GM19468 (cell line): ENCODE measurements around the gene SPA17.
A peak's percentile ranks its signal among the peaks of the same experiment; 100 is the strongest.

Experiments
- ATAC-seq: cut with Tn5 transposase; IDR thresholded peaks from one replicate; pipeline ENCODE4 v1.9.1; 2021; ENCODE audit warnings: mild to moderate bottlenecking, moderate library complexity, moderate number of reproducible peaks; ENCODE audit not compliant: unreplicated experiment; ENCODE audit errors: extremely low read depth

The SPA17 gene

GRCh38 chr11:124719534-124719933, 45.8 kb downstream of the SPA17 start:
- no peak for ATAC-seq

- ATAC-seq: no peak
These were observed 48.5 kb downstream of the SPA17 start for GRCh38 chr11:124722176-124722575.

DNA sequence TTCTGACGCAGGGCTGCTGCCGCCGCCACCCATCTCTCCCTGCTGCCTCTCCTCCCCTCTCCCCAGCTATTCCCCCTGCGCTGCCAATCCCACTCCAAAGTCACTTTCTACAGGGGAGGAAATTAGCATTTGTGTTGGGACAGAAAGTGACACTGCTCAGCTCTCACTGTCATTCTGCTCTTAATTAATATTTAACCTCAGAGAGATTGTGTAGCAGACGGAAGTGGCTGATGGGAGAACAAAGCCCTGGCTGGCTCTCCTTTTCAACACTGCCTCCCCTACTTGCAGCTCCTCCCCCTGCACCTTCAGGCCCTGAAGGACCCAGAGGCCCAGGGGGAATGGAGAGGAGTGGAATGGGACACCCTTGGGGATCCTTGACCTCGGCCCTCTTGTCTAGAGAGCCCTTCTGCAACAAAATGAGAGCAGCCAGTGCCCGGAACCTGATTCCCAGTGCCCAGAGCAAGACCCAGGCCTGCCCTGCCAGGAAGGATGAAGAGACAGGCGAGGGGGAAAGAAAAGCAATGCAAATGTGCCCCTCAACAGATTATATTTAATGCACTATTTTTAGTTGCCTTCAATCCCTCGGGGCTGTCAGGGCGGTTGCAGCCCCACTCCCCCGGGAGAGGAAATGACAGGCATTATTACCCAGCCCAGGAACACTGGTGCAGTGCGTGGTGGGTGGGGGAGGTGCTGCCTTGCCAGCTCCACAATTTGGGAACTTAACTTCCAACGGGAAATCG, 51.4 kb downstream of the SPA17 start:
- peak; percentile 90 for ATAC-seq

- ATAC-seq: no peak
These were observed 52.0 kb downstream of the SPA17 start for GRCh38 chr11:124725719-124726105.

GRCh38 chr11:124727474-124727873, 53.8 kb downstream of the SPA17 start:
- no peak for ATAC-seq

GRCh38 chr11:124728134-124728533, 54.4 kb downstream of the SPA17 start:
- ATAC-seq: no peak

- no peak for ATAC-seq
These were observed 55.9 kb downstream of the SPA17 start for GRCh38 chr11:124729571-124729970.

DNA sequence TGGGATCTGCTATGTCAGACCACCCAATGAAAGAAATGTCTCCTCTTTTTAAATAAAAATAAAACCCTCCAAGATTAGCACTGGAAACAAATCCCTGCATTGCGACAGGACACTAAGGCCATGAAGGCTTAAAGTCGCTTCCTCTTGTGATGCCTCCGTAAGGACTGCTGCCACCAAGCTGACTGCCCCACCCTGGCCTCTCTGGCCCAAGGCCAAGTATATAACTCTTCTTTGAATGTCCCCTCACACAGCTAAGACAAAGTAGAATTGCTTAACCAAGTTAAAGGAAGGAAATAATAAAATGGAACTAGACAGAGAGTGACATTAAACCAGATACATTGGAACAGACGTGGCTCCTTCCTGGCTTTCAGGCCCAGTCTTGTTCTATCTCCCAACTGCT, 58.5 kb downstream of the SPA17 start:
- ATAC-seq: no peak

GRCh38 chr11:124736736-124737135, 63.0 kb downstream of the SPA17 start:
- no peak for ATAC-seq

DNA sequence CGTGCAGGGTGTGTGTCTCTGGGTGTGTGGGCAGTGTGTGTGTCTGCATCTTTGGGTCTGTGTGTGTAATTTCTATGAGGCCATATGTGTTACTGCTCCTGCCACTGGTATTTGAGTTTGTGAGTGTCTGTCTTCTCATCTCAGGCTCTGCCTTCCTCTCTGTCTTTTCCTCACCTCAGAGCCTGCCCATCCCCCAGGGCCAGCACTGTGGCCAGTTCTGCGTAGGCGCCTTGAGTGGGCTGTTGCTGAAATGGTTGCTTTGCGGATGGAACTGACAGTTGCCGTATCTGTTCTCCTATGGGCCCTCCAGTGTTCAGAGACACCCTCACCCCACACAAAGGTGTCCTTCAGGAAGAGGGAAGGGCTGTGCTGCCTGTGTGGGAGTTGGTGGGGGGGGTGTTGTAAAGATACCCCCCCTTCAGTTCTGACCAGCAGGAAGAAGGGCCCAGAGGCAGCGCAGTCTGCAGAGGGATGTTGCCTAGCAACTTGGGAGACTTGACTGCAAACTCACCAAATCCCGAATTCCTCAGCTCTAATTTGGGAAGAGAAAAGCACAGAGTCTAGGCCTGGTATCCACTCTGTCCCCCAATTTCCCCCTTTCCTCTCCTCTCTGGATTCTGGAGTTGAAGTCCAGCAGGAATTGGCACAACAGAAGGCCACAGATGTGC, 64.1 kb downstream of the SPA17 start:
- no peak for ATAC-seq

- no peak for ATAC-seq
These were observed 65.2 kb downstream of the SPA17 start for GRCh38 chr11:124738713-124739478.

DNA sequence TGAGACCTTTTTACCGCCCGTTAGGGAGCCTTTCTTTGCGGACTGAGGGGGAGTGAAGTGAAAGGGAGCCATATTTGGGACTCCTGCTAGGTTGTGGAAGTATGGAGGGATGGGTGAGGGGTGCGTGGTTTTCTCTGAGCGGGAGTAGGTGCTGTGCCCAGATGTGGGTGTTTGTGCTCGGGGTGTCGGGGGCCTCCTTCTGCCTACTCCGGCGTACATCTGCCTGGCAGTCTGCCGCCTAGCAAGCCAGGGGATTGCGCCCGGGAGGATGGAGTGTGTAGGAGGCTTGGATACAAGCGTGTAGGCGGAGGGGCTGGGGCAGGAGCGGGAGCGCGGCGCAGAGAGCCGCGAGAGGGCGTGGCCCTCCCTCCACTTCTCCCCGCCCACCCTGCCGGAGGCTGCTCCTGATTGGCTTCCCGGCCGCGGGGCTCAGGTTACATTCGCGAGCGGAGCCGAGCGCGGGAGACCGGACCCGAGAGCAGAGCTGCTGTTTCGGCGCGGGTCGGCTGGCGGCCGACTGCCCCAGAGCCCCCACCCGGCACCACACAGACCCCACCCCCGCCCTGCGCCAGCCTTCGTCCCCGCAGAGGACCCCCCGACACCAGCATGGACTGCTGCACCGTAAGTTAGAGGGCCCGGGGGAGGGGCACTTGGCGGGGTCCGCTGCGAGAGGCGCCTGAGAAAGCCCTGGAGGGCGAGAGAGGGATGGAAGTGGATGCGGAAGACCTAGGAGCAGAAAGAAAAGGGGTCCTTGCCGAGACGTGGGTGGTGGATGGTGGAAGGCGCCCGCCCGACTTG, 66.0 kb downstream of the SPA17 start, which contains the start of gene NRGN:
Gene NRGN, plus strand, starts transcription at position 464 of the 798 bp plus-strand sequence. Its CDS starts 143 bp downstream, at position 607.
- ATAC-seq: peak; percentile 95

DNA sequence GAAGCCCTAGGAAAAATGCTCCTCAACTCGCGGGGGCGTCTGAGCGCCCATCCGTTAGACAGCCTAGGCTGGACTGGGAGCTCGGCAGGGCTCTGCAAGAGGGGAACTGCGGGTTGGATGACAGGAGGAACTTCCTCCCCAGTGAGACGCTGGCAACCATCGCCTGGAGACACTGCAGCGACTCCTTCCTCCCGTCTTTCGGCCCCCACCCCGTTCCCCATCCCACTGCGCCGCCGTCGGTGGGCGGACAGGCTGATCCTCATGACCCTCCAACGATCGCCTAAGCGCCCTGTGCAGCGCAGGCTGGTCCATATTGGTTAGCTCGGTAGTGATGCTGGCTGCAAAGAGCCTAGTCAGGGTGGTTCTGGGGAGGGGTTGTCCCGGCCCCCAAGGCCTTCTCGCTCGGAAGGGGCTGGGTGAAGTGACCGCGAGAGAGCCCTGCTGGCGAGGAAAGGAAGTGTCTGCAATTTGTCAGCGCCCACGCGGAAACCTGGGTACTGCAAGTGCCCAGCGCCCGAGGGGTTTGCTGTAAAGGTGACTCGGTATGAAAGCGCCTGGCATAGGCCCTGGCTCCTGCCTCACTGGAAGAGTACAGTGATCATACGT, 66.7 kb downstream of the SPA17 start:
- peak; percentile 19 for ATAC-seq

- no peak for ATAC-seq
These were observed 68.9 kb downstream of the SPA17 start for GRCh38 chr11:124742555-124742954.

- ATAC-seq: no peak
These were observed 69.3 kb downstream of the SPA17 start for GRCh38 chr11:124743050-124743449.

- no peak for ATAC-seq
These were observed 71.6 kb downstream of the SPA17 start for GRCh38 chr11:124745270-124745834.

DNA sequence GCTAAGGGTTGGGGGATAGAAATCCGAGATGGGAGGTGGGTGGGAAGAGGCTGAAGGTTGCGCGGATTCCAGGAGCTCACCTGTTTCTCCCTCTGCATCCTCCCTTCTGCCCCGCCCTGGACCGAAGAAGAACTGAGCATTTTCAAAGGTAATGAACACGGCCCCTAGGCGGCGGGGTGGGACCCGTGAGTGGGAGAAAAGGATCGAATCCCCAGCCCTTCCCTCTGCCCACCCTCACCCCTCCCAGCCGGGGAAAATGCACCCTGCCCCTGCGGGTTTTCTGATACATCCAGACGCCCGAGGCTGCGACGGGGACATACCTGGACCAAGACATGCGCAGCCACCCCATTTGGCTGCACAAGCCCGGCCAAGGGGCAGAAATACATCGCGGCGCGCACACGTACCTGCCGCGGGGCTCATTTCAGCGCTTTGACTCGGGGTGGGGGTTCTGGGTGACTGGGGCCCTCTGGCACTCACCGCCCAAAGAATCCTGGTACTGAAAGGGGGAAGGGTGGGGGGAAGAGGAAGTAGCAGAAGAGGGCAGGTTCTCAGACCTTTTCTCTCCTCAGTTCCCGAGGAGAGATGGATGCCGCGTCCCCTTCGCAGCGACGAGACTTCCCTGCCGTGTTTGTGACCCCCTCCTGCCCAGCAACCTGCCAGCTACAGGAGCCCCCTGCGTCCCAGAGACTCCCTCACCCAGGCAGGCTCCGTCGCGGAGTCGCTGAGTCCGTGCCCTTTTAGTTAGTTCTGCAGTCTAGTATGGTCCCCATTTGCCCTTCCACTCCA, 72.3 kb downstream of the SPA17 start:
- ATAC-seq: no peak

GRCh38 chr11:124746621-124747243, 73.0 kb downstream of the SPA17 start:
- ATAC-seq: peak; percentile 73
